HG02763 (cell line): ENCODE measurements around the gene SIGLEC14.
"Not testable (repeated sequence)": the region's sequence is repeated elsewhere in the genome, so short reads cannot be mapped to it uniquely, and the experiment has no call there.

Source experiments
- ATAC-seq: cut with Tn5 transposase; IDR thresholded peaks from one replicate; pipeline ENCODE4 v1.9.1; 2021; ENCODE audit warnings: mild to moderate bottlenecking, moderate library complexity; ENCODE audit not compliant: unreplicated experiment

Gene SIGLEC14, protein sequence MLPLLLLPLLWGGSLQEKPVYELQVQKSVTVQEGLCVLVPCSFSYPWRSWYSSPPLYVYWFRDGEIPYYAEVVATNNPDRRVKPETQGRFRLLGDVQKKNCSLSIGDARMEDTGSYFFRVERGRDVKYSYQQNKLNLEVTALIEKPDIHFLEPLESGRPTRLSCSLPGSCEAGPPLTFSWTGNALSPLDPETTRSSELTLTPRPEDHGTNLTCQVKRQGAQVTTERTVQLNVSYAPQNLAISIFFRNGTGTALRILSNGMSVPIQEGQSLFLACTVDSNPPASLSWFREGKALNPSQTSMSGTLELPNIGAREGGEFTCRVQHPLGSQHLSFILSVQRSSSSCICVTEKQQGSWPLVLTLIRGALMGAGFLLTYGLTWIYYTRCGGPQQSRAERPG

DNA sequence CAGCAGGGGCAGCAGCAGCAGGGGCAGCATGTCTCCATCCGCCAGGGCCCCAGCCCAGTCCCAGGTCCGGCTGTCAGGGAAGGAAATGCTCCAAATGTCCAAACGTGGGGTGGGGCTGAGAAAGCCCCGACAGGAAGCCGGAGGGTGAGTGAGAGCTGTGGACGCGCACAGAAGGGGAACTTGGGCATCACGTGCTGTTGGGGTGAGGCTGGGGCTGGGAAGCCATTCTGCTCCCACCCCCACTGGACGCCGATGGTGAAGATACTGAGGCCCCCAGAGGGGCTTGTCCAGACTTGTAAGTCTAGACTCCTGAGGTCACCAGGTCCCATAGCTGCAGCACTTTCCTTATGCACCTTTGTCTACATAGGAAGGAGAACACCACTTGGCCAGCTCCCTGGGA is at the start of gene SIGLEC14:
SIGLEC14 (minus strand) TSS at position 96 of the 400 bp plus-strand sequence; CDS start at position 30, 66 bp downstream.
- ATAC-seq: not testable (repeated sequence)

- ATAC-seq: no peak
Measured at GRCh38 chr19:51695702-51696315, 49.2 kb upstream of the SIGLEC14 start.

DNA sequence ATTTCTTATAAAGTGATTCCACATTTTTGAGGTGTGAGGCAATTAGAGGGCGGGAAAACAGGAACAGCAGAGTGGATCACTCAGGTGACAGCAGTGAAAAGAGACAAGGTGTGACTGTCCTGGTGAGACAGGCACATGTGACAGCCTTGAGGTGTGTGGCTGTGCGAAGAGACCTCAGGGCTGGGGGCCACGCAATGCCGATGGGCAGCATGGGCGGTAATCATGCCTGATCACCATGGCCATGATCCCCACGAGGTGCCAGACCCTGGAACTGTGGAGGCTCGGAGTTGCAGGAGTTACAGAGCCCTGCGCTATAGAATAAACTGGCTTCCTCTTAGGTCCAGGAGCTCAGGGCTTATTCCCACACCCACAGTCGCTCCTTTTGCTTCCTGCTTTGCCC is 48.5 kb upstream of the SIGLEC14 start:
- no peak for ATAC-seq

DNA sequence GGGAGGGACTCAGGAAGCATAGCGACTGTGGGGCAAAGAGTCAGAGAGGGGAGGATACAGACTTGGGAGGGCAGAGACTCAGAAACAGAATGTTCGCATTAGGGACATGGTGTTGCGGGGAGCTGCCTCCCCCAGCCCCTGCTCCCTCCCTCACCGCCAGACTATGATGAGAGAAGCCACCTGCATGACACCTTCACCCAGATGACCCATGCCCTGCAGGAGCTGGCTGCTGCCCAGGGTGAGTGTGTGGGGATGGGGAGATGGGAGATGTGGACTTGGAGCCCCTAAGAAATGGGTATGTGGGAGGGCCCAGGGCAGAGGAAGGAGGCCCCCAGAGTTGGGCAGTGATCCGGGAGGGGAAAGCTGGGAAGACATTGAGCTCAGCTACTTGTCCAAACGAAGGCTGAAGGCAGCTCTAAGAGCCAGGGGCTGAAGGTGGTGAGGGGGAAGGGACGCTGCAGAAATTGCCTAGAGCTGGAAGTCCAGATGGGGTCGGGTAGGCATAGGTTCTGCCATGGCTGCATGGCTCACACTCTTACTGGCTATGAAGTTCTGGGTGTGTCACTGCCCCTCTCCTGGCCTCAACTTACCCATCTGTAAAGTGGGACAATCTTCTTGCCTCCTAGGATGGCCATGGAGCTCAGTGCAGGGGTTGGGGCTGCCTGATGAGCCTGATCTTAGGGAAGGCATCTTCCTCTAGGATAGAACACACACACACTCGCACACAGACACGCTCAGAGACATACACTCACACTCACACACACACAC is 47.9 kb upstream of the SIGLEC14 start:
- ATAC-seq: no peak

DNA sequence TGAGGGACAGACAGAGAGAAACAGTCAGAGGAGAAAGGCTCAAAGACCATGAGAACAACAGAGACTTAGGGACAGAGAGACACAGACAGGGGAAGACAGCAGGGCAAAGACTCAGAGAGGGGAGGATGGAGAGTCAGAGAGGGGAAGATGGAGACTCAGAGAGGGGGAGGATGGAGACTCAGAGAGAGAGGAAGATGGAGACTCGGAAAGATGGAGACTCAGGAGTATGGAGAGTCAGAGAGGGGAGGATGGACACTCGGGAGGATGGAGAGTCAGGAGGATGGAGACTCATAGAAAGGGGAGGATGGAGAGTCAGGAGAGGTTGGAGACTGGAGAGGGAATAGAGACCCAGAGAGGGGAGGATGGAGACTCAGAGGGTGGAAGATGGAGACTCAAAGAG is 47.2 kb upstream of the SIGLEC14 start:
- no peak for ATAC-seq

DNA sequence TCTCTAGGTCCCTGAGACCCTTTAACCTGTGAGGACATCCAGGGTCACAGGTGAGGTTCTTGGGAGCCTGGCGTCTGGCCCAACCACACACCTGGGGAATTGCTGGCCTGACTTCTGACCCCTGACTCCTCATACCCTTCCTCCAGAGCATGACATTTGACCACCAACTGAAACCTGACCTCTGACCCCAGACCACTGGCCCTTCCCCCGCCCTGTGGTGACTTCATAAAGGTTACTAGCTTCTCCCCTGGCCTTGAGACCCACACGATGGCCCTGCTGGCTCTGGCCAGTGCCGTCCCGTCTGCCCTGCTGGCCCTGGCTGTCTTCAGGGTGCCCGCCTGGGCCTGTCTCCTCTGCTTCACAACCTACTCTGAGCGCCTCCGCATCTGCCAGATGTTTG is 46.6 kb upstream of the SIGLEC14 start, which contains the start of gene SPACA6:
SPACA6 (plus strand) TSS at position 71 of the 400 bp plus-strand sequence; CDS start at position 268, 197 bp downstream.
- ATAC-seq: no peak

- no peak for ATAC-seq
Measured at GRCh38 chr19:51692468-51692867, 45.8 kb upstream of the SIGLEC14 start.

- no peak for ATAC-seq
Measured at GRCh38 chr19:51691584-51692428, 45.2 kb upstream of the SIGLEC14 start.

GRCh38 chr19:51691074-51691583 is 44.5 kb upstream of the SIGLEC14 start:
- no peak for ATAC-seq

DNA sequence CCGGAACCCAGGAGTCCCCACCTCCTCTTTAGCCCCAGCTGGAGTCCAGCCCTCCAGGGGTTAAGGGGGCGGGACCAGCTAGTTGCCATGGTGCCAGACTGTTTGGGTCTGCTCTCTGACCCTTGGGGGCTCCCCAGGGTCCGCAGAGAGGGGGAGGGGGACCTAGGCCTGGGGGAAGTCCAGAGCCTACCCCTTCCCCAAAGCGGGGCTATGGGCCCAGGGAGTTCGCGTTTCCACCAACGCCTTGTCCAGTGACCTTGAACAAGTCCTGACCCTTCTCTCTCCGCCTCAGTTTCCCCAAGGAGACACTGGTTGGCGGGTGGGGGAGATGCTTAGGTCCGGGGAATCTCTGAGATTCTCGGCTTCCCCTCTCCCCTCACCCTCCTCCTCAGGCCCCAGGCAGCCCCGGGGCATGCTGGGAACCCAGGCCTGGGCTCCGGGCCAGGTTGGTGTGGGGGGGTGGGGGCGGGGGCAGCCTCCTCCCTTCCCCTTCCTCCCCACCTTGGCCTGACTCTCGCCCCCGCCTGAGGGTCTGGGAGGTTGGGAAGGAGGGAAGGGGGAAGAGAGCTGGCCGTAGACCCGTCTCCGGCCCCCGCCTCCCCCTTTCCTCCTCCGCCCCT is 43.9 kb upstream of the SIGLEC14 start:
- ATAC-seq: no peak

- no peak for ATAC-seq
Measured at GRCh38 chr19:51689751-51690453, 43.3 kb upstream of the SIGLEC14 start.

DNA sequence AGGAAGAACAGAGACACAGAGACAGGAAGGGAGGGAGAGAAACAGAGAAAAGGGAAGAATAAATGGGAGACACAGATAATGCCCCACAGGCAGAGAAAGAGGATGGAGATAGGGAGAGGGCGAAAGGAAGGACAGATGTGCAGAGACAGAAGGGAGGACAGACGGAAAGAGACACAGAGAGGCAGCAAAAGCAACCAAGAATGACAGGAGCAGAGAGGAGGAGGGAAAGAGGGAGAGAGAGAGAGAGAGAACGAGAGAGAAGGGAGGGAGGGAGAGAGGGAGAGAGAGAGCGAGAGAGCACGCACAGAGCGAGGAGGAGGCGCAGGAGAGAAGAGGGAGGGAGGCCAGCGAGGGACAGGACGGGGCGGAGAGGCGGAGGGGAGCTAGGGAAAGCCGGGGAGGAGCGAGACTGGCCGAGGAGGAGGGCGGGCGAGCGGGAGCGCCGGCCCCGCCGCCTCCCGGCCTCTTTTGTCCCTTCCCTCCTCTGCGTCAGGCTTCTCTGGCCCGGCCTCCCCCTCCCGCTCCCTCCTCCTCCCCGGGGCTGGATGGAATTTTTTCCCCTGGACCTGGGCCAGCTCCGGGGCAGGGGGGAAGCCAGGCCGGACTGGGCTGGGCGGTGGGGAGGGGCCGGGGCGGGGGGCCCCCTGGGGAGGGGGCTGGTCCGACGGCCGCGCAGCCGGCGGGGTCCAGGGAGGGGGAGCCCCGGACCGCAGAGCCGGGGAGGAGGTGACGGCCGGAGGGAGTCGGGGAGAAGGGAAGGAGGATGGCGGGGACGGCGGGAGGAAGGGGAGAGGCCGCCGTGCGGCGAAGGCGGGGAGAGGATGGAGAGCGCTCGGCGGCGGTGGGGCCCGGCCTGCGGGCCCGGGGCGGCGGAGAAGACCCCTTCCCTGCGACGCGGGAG is 42.3 kb upstream of the SIGLEC14 start:
- no peak for ATAC-seq

DNA sequence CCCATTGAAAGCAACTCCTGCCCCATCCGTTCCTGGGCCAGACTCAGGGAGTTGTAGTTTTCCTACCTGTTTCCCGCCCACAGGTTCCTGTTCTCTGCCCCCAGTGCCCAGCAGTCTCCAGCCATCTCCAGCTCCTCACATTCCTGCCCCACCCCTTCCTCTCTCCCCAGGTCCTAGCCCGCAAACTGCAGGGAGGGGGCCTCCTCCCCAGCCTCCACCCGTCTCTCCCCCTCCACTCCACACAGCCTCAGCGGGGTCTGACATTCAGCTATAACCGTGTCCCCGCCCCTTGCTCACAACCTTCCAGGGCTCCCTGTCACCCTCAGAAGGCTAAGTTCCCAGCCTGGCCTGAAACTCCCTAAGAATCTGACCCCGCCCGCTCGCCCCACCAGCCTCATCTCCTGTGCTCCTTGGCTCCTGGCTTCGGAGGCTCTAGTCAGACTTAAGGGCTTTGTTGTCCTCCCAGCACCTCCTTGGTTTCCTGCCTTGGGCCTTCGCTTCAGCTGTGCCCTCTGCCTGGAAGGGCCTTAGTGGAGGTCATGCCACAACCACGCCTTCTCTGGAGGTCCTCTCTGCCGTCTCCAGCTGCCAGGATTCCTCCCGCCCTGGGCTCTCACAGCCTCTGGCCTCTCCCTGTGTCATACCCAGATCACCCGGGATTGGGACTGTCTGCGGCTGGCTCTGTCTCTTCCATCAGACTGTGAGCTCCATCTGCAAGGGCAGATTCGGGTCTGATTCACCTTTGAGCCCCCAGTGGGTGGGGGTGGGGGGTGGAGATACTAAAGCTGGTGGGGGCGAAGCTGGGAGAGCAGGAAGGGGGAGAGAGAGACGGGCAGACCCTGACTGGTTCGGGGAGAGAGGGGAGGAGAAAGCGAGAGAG is 41.4 kb upstream of the SIGLEC14 start:
- no peak for ATAC-seq

DNA sequence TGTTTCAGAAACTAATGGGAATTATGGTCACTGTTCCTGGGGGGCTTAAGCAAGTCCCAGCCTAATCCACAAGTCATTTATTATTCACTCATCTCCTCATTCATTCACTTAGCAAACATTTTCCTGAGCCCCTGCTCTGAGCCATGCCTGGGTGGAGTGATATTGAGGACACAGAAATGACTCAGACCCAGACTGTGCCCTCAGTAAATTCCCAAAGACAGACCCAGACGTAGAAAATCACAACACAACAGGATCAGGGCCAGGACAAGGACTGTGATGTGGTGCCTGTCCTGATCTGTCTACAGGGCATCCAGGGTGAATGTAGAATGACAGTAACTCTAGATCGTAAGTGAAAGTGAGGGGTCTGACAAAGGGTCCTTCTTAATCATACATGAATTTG is 39.5 kb upstream of the SIGLEC14 start:
- ATAC-seq: no peak

DNA sequence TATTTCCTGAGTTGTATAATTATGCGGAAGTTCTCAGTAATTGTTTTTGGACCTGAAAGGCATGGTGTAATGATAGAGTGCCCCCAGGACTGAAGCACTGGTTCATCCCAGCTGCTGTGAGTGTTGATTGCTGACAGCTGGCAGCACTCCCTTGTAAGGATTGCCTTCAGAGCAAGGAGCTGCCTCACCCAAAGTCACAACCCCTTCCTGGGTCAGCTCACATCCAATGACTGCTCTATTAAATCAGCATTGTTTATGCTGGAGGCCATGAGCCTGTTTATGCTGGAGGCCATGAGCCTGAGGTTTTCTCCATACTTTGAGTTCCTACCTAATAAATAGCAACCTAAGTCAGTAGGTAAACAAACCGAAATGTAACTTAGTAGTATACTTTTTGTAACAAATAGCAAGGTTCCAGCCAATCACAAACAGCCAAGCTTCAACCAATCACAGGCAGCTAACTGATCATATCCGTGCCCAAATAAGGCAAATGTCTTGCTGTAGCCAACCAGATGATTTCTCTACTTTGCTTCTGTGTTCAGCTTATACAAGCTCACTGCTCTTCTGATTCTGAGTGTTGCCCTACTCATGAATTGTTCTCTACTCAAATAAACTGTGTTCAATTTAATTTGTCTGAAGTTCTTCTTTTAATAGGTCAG is 34.8 kb upstream of the SIGLEC14 start:
- ATAC-seq: no peak

- no peak for ATAC-seq
Measured at GRCh38 chr19:51680474-51680873, 33.8 kb upstream of the SIGLEC14 start.

- ATAC-seq: no peak
Measured at GRCh38 chr19:51676566-51677083, 30.0 kb upstream of the SIGLEC14 start.
